Fibroblast of skin of left quadriceps (primary cell): ENCODE data around the gene DOC2B.
"Not testable (repeated sequence)": the region's sequence is repeated elsewhere in the genome, so short reads cannot be mapped to it uniquely, and the experiment has no call there.

ENCODE experiments used
- DNase-seq, 2 experiments: peaks; one replicate each; pipeline ENCODE4 v3.0.0-alpha.2; 2013; ENCODE audit warnings: low read depth in 2 of 2

DOC2B gene

DNA sequence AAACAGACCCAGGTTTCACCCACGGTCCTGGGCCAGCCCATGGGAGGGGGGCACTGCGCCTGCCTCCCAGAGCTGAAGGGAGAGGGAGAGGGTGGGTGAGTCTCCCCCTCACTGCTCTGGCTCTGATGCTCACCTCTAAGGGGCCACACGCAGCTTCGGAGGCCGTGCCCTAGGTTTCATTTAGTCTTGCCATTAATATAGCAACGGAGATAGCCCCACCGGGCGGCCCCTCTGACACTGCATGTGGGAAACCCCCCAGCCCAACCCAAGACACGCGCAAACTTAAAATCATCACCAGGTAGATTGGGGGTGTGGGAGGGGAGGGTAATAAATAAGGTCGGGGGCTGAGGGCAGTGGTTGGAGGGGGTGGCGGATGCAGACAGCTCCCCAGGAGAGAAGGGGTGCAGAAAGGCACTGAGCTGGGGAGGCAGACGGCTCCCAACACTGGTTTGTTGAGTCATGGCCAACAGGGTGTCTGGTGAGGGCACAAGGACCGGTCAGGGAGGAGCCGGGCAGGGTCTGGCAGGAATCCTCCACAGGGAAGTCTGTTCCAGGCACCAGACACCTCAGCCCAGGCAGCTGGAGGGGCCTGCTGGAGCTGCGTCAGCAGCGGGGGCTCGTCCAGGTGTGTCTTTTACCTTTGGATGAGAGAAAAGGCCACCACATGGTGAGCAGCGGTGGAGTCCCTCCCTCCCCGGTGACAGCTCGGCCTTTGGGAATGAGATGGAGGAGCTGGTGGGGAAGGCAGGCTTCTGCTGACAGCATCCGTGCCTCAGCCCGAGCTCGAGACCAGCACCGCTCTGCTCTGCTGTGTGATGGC is 32.0 kb upstream of the DOC2B start:
- no peak for DNase-seq

GRCh38 chr17:210402-210801 is 29.0 kb upstream of the DOC2B start:
- no peak for DNase-seq

DNA sequence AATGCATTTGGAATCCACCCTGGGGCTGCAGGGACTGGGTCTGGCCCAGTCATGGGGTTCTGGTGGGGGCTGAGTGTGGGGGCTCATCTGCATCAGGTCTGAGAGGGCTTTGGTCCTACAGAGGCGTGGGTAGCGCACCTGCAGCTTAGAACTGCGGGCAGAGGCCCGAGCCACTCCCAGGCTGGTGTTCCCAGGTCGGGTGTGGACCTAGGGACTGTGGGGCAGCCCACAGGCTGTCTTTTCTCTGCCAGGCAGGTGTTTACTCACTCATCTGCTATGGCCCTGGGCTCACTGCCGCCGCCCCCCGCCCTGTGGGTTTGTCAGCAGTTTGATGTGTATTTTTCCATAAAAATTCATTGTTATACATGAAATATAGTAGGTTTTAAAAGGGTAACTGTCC is 27.0 kb upstream of the DOC2B start:
- no peak for DNase-seq

- no peak for DNase-seq
Measured at GRCh38 chr17:207775-208174, 26.3 kb upstream of the DOC2B start.

DNA sequence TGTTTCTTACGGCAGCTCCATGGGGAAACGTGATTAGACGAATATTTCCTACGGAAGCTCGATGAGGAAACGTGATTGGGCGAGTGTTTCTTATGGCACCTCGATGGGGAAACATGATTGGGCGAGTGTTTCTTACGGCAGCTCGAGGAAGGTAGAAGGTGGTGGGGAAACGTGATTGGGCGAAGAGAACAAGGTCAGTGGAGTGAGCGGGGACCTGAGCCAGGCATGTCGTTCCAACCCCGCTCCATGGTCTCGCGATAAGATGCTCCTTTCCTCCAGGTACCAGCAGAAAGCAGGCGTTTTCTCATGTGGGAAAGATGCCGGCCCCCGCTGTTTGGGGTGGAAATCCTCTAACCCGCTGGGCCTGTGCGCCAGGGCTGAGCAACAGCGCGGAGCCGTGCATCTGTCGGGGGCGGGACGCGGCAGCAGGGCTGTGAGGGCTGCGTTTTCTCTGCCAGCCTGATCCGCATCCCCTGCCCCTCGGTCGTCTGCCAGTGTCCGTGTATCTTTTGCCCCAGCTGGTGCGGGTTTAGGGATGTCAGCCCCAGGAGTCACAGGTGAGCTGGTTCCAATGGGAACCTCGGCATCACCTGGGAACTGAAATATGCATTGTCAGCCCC is 25.6 kb upstream of the DOC2B start:
- DNase-seq, result no peak

GRCh38 chr17:206484-206883 is 25.0 kb upstream of the DOC2B start:
- DNase-seq, result not testable (repeated sequence)

GRCh38 chr17:205817-206216 is 24.4 kb upstream of the DOC2B start:
- no peak for DNase-seq

DNA sequence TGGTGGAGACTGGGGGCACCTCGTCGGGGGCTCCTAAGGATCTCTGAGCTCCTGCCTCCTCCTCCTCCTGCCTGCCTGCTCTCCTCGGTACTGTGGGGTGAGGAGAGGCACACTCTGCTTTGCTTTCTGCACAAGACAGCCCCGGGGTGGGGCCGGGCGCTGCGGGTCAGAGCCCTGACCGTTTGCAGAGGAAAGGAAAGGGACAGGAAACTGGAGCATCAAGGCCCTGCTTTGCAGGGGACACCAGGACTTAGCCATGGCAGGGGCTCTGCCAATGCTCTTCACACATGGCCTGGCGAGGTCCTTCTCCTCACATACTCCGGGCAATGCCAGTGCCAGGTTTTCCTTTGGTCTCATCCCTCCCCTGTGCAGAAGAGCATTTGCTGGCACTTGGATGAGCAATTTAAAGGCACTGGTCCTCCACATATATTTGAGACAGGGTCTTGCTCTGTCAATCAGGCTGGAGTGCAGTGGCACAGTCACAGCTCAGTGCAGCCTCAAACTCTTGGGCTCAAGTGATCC is 23.8 kb upstream of the DOC2B start:
- DNase-seq, result no peak

DNA sequence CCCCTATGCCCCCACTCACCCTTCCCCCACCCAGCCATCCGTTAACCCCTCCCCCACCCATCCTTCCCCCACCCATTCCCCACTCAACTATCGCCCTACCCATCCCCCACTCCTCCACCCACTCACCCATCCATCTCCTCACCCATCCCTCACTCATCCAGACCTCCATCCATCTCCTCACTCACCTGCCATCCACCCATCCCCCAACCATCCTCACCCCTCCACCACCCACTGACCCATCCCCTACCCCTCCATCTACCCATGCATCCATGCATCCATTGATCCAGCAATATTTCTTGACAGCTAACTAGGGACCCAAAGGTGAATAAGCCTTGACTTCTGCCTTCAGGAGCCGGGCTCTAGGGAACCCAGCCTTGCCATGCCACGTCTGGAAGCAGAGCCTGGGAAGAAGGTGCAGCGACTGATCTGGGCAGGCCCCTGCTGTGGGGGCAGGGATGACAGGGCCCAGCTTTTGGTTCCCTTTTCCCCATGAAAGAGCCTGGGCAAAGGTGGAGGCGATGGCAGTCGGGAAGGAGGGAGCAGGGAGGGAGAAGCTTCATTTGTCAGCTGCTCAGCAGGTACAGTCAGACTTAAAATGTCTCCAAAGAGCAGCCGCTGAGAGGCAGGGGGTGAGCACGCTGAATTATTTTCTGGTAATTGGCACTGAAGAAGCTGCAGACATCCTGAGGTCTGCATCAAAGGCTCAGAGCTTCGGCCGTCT is 23.1 kb upstream of the DOC2B start:
- DNase-seq, result no peak

- no peak for DNase-seq
Measured at GRCh38 chr17:202501-202951, 21.1 kb upstream of the DOC2B start.

DNA sequence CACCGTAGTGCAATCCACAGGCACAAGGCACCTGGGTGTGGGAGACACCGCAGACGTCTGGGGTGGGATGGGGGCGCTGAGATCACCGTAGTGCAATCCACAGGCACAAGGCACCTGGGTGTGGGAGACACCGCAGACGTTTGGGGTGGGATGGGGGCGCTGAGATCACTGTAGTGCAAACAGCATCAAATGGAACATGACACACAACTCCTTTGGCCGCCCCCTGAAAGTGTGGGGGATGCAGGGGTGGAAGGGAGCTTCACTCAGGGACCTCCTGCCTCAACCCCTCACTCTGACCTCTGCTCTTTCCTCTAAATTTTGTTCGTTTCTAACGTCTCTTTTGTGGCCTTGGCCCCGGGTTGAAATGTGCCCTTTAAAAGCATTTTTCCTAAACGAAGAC is 20.3 kb upstream of the DOC2B start:
- DNase-seq, result not testable (repeated sequence)

DNA sequence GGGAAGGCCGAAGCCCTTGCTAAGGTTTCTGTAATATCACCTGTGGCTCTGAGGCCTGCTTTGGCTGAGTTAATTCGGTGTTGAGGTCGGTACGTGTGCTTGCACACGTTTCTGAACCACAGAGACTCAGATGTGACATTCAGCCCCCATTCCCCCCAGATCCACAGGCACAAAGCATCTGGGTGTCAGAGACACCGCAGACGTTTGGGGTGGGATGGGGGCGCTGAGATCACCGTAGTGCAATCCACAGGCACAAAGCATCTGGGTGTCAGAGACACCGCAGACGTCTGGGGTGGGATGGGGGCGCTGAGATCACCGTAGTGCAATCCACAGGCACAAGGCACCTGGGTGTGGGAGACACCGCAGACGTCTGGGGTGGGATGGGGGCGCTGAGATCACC is 19.8 kb upstream of the DOC2B start:
- DNase-seq, result not testable (repeated sequence)

GRCh38 chr17:200586-200985 is 19.1 kb upstream of the DOC2B start:
- no peak for DNase-seq

- no peak for DNase-seq
Measured at GRCh38 chr17:199806-200545, 18.5 kb upstream of the DOC2B start.

DNA sequence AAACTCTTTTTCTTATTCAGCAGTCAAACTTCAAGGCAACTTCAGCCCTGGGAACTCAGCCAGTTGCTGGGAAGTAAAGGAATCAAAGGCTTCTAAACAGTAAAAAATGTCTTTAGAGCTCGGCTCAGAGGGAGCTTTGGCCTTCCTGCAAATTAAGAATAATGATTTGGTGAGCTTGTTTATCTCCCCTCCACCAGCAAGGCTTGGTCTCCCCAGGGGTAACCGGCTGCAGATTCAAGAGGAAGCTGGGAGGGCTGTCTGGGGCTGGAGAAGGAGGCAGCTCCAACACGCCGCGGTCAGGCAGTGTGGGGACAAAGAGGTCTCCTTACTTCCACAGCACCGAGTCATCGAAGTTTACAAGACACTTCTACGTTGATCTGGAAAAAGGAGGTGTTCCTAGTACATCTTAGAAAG is 17.7 kb upstream of the DOC2B start:
- DNase-seq, result peak in 1 of 2 experiments; percentile 2

DNA sequence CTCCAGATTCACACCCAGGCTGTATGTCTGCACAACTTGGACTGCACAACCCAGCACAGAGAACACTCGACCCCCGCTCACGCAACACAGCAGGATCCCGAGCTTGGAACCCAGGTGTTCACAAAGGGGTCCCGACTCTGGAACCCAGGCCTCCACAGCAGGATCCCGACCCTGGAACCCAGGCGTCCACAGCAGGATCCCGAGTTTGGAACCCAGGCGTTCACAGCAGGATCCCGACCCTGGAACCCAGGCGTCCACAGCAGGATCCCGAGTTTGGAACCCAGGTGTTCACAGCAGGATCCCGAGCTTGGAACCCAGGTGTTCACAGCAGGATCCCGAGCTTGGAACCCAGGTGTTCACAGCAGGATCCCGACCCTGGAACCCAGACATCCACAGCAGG is 16.8 kb upstream of the DOC2B start:
- not testable (repeated sequence) for DNase-seq

- no peak for DNase-seq
Measured at GRCh38 chr17:197352-197751, 15.9 kb upstream of the DOC2B start.

DNA sequence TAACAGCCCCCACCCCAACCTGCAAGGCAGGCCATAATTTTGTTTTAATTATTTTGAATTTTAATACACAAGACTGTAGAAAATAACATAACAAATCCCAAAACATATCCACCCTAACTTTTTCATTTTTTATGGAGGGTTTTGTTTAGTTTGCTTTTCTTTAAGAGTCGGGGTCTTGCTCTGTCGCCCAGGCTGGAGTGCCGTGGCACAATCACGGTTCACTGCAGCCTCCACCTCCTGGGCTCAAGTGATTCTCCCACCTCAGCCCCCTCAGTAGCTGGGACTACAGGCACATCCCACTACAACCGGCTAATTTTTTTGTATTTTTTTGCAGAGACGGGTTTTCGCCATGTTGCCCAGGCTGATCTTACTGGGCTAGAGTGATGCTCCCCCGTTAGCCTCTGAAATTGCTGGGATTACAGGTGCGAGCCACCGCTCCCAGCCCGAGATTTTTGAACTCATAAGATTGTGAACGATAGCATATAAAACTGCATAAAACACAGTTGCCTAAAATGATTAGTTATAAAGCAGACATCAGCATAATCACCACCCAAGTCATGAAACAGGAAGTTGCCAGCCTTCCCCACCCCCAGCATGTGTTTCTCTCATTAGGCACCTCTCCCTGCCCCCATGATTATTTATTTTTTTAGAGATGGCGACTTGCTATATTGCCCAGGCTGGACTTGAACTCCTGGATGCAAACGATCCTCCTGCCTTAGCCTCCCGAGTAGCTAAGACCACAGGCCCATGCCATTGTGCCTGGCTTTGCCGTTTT is 13.6 kb upstream of the DOC2B start:
- no peak for DNase-seq

DNA sequence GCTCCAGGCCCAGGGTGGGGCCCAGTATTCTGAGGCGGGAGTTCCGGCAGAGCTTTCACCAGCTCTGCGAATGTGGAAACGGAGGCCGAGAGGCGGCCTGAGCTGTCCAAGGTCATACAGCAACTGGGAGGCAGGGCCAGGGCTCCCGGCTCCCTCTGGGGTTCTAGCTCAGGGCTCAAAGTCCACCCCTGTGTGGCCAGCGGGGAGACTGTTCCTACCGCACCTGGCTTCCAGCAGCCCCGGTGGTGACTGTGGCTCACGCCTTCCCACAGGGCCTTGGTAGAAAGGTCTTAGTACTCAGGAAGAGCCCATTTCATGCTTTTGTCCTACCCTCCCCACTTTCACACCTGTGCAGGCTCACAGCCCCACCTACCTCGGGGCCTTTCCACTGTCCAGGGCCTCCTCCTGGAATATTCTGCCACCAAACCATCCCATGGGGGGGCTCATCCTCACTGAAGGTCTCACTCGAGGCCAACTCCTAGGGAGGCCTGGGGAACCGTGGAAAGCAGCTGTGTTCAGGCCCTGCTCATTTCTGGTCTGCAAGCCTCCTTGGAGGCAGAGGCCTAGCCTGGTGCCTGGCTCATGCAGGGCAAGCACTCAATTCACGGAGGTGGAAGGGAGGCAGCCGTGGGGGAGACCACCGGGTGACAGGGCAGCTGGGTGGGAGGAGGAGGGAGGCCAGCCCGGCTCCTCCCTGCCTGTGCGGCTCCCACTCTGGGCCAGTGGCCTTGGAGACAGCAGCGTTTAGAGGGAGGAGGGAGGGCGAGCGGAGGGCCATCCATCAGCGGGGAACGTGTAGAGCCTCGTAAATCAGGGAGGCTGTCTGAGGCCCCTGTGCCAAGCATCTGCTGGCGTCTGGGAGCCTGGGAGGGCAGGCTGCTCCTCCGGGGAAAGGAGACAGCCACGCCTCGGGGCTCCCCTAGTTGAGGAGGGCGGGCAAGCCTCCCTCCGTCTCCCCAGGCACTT is 12.7 kb upstream of the DOC2B start:
- no peak for DNase-seq

DNA sequence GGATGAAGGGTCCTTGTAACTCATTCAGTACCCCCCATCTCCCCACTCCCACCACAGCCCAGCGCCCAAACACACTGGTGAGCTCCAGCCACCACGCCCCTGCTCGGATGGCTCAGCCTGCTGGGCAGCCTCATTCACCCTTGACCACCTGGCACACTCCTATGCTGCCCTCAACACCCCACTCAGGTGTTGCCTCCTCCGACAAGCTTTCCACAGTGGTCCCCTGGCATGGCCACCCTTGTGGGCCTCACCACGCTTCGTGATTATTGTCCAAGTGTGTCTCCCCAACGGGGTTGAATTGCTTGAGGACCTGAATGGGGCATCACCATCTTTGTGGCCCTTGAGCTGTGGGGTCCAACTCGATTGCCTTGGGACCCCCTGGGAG is 12.0 kb upstream of the DOC2B start:
- DNase-seq, result no peak
